Stomach (tissue), 9 donors: ENCODE results near the gene MESD. TPM values are rescaled to one million over a fixed set of nuclear protein-coding genes. Genes with fewer than 3 reads are reported as not detected.

ENCODE experiments used
- DNase-seq, 2 donors: peaks; one replicate each; pipeline versions ENCODE4 v3.0.0 to v3.0.0-alpha.2; 2013 to 2019
- H3K27ac ChIP-seq, 5 donors: fragments of 200-600 bp in 4 of 5; sonication (generic) in 4 of 5; one replicate each; pipeline ENCODE4 v1.5.1; 2013 to 2019; ENCODE audit warnings: mild to moderate bottlenecking in 1 of 5, moderate library complexity in 1 of 5
- H3K27me3 ChIP-seq, 3 donors: fragments of 200-600 bp; sonication (generic); one replicate each; pipeline ENCODE4 v1.5.1; 2017 to 2019; ENCODE audit warnings: mixed run types in 1 of 3
- H3K36me3 ChIP-seq, 4 donors: fragments of 200-600 bp; sonication (generic); 1 replicate in 3 of 4; 2 replicates in 1 of 4; pipeline ENCODE4 v1.5.1; 2016 to 2019
- H3K4me1 ChIP-seq, 4 donors: fragments of 200-600 bp; sonication (generic); one replicate each; pipeline ENCODE4 v1.5.1; 2016 to 2019
- H3K4me3 ChIP-seq, 4 donors: fragments of 200-600 bp; sonication (generic) in 3 of 4; one replicate each; pipeline ENCODE4 v1.5.1; 2016 to 2019; ENCODE audit warnings: mild to moderate bottlenecking in 1 of 4
- H3K9me3 ChIP-seq, 4 donors: fragments of 200-600 bp; sonication (generic); one replicate each; pipeline ENCODE4 v1.5.1; 2016 to 2019
- CTCF ChIP-seq, 7 experiments: fragments of 450-650 bp in 4 of 7; fragments of 200-600 bp in 3 of 7; sonication (generic) in 3 of 7; IDR thresholded peaks; one replicate each; pipeline ENCODE4 v1.5.1; 2016 to 2019; ENCODE audit warnings: antibody characterized with exemption in 7 of 7, control low read depth in 2 of 7, mild to moderate bottlenecking in 1 of 7
- EP300 ChIP-seq: sonication (generic); formaldehyde crosslinking; IDR thresholded peaks from one replicate; pipeline ENCODE4 v1.6.1; 2017; ENCODE audit warnings: antibody characterized with exemption
- POLR2A ChIP-seq, 4 donors: fragments of 450-650 bp; IDR thresholded peaks; one replicate each; pipeline ENCODE4 v1.6.1; 2016; ENCODE audit warnings: antibody characterized with exemption in 4 of 4, control low read depth in 2 of 4, mild to moderate bottlenecking in 1 of 4, moderate library complexity in 1 of 4
- POLR2AphosphoS5 ChIP-seq, 3 donors: sonication (generic); formaldehyde crosslinking; IDR thresholded peaks; one replicate each; pipeline ENCODE4 v1.6.1; 2016; ENCODE audit warnings: antibody characterized with exemption in 3 of 3
- WGBS, 5 donors: extraction: QIAGEN DNeasy Blood & Tissue Kit in 3 of 5; methylation state at CpG; one replicate each; pipeline versions ENCODE4 v1.1.5 to v1.1.7; 2013 to 2018; 5-methylcytosine and 5-hydroxymethylcytosine counted together
- intact Hi-C: fragments of 100-400 bp; cut with DNase I; formaldehyde crosslinking; loops from one replicate; pipeline ENCODE4 v1.15.1; 2023; ENCODE audit warnings: low total_unique reads
- polyA plus RNA-seq, 3 donors: library from polyadenylated mRNA; stranded (reverse); fragments of 200-250 nt; gene quantifications; one replicate each; pipeline ENCODE4 v1.2.3, GENCODE V29; 2013
- total RNA-seq, 5 donors: library from RNA; depleted of rRNA; stranded (reverse); fragments of >200 nt; gene quantifications; one replicate each; pipeline versions ENCODE4 v1.1.0 to v1.2.3, GENCODE V29; 2014 to 2016
- donor health status: healthy with polysubstance abuse.
- donor health status: Bipolar disorder and iron deficiency.
- donor health status: healthy.

MESD gene
- total and polyA plus RNA-seq, 8 donors: 5.5 to 34.8 (median 15.7) TPM

DNA sequence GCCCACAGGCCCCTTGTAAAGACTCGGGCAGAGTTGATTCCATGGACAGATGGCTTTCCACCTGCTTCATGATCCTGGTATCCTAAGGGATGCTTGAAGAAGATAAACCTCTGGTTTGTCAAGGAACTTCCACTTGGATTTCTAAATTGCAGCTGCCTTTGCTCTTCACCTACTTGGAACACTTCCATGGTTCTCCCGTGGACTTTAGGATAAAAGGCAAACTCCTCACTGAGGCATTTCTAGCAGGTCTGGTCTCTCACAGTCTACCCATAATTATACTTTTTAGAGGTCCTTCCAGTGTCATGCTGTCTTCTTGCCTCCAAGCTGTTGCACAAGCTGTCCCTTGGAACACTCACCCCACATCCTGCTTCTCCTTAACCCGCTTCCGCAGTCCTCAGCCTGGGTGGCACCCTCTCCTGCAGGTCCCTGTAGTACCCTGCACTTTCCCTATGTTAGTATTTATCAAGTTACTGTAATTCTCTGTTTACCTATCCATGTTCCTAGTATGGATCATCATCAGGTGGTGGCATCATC is 23.8 kb upstream of the MESD start:
- intact Hi-C loops: no loop called here
- DNase-seq: no peak
- WGBS, 5 donors: 63 to 80% (median 75%) methylated on average over 4 of the region's 4 CpGs

GRCh38 chr15:81012588-81012987 is 23.0 kb upstream of the MESD start:
- Histone ChIP-seq H3K9me3 (no peaks in the 10 kb centered on the region), H3K4me1 (peaks cover 5 to 21% (median 13%) of the 10 kb centered on the region in 4 donors), H3K4me3 (no peak overlapping the region), H3K27ac (no peak overlapping the region), H3K36me3 (no peaks in the 10 kb centered on the region), H3K27me3 (no peaks in the 10 kb centered on the region)
- DNase-seq: no peak
- 80 to 97% (median 94%) methylated on average over 1 to 2 of the region's 2 CpGs for WGBS, 5 donors
- intact Hi-C loops: no loop called here
- TF ChIP-seq EP300 (no peak), CTCF (IDR thresholded peaks at IDR 0.05) (no peak), POLR2AphosphoS5 (IDR thresholded peaks at IDR 0.05) (no peak), POLR2A (IDR thresholded peaks at IDR 0.05) (no peak)

More for the DNA sequence above, 23.8 kb upstream of the MESD start:
- Histone ChIP-seq H3K9me3 (no peaks in the 10 kb centered on the region), H3K27me3 (no peaks in the 10 kb centered on the region), H3K36me3 (no peaks in the 10 kb centered on the region), H3K4me3 (no peak overlapping the region), H3K27ac (no peak overlapping the region), H3K4me1 (peaks cover 0 to 18% (median 8%) of the 10 kb centered on the region in 4 donors)
- TF ChIP-seq POLR2AphosphoS5 (IDR thresholded peaks at IDR 0.05): no peak

DNA sequence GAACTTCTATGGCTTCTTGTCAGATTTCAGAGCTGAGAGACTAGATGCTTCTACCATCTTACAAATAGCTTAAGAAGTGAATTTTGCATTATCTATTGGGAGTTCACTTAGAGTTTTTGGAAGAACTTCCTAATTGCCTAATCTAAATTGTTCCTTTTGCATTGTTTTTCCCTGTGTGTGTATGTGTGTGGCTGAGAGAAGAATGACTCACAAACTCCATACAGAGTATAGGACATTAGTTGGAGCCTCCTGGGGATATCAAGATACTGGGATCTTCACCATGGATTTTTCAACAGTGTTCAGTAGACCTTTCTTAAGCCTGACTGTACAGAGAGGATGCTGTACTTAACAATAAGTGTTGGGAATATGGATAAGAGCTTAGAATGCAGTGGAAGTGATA is 22.0 kb upstream of the MESD start:
- Histone ChIP-seq H3K27ac (no peak overlapping the region), H3K27me3 (no peaks in the 10 kb centered on the region), H3K36me3 (no peaks in the 10 kb centered on the region), H3K4me1 (peaks cover 5 to 28% (median 16%) of the 10 kb centered on the region in 4 donors), H3K9me3 (no peaks in the 10 kb centered on the region), H3K4me3 (no peak overlapping the region)
- intact Hi-C loops: no loop called here
- DNase-seq: no peak
- TF ChIP-seq EP300 (no peak), POLR2A (IDR thresholded peaks at IDR 0.05) (no peak), POLR2AphosphoS5 (IDR thresholded peaks at IDR 0.05) (no peak), CTCF (IDR thresholded peaks at IDR 0.05) (no peak)

DNA sequence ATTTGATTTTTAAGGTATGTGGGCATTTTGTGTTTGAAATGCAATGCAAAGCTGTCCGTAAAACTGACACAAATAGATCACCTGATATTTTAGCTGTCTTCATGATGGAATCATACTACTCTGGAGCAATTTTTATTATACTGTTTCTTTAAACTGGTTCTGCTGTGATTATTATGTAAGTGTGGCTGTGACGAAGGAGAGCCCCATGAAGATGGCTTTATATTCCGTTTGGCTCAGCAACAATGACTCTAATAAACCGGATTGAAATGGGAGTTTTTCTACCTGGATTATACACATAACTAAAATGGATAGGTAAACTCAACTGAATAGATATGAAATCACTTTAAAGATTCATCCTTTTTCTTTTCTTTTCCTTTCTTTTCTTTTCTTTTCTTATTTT is 20.5 kb upstream of the MESD start:
- intact Hi-C loops: no loop called here
- H3K9me3 ChIP-seq: no peaks in the 10 kb centered on the region
- H3K4me3 ChIP-seq: no peak overlapping the region
- TF ChIP-seq CTCF (IDR thresholded peaks at IDR 0.05) (no peak), EP300 (no peak)
- no peaks in the 10 kb centered on the region for H3K27me3 ChIP-seq
- no peaks in the 10 kb centered on the region for H3K36me3 ChIP-seq
- no peak for DNase-seq
- no peak overlapping the region for H3K27ac ChIP-seq
- peaks cover 5 to 41% (median 16%) of the 10 kb centered on the region in 4 donors for H3K4me1 ChIP-seq
- 84 to 92% (median 88%) methylated on average over 4 of the region's 4 CpGs for WGBS, 5 donors

DNA sequence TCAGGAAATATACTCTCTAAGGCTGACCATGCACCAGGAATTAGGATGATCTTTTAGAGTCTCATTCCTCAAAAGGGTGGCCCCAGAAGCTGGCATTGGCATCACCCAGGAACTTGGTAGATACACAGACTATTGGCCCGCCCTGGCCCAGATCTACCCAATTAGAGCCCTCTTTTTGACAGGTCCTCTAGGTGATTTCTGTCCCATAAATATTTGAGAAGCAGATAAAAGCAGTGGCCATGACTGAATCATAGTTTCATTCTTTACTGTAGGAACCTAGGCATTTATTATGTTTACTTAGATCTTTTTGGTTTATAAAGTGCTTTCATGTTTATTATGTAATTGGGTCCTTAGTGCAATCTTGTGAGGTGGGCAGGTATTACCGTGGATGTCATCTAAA is 18.7 kb upstream of the MESD start:
- Histone ChIP-seq H3K9me3 (no peaks in the 10 kb centered on the region), H3K36me3 (peaks cover under 1 to 9% (median 5%) of the 10 kb centered on the region in 4 donors), H3K4me3 (no peak overlapping the region), H3K4me1 (peaks cover 7 to 43% (median 27%) of the 10 kb centered on the region in 4 donors), H3K27me3 (no peaks in the 10 kb centered on the region), H3K27ac (no peak overlapping the region)
- no peak for DNase-seq
- intact Hi-C loops: no loop called here
- TF ChIP-seq EP300: no peak
- TF ChIP-seq POLR2AphosphoS5 (IDR thresholded peaks at IDR 0.05): no peak
- no peak for TF ChIP-seq POLR2A (IDR thresholded peaks at IDR 0.05)
- TF ChIP-seq CTCF (IDR thresholded peaks at IDR 0.05): no peak
- WGBS, 5 donors: 77 to 90% (median 78%) methylated on average over 2 of the region's 2 CpGs
